K562 (cell line): Measurements from ENCODE around the gene UBE2J2. TPM values are rescaled to one million over a fixed set of nuclear protein-coding genes. Genes with fewer than 3 reads are reported as not detected.

Experiments used
- CBX5 ChIP-seq: IDR thresholded peaks from 2 replicates; pipeline ENCODE4 v1.6.1; 2014; ENCODE audit warnings: low read depth, borderline replicate concordance
- GTF2A2 ChIP-seq: IDR thresholded peaks from 2 replicates; pipeline ENCODE4 v1.6.1; 2016; ENCODE audit warnings: mild to moderate bottlenecking, missing genetic modification characterization, missing compliant biosample characterization
- HNRNPL ChIP-seq: fragments of 200-400 bp; formaldehyde crosslinking; IDR thresholded peaks from 2 replicates; pipeline ENCODE4 v1.6.1; 2017; ENCODE audit warnings: low read depth, mild to moderate bottlenecking, low read length
- KLF10 ChIP-seq: fragments of 250-450 bp; sonication (Bioruptor Pico); IDR thresholded peaks from 2 replicates; pipeline ENCODE4 v1.6.1; 2021; ENCODE audit warnings: matching md5 sums
- SMARCA4 ChIP-seq: fragments of 450-650 bp; IDR thresholded peaks from 2 replicates; pipeline ENCODE4 v1.6.1; 2016
- SP1 ChIP-seq: sonication (generic); formaldehyde crosslinking; IDR thresholded peaks from 2 replicates; pipeline ENCODE4 v1.8.1; 2022; ENCODE audit warnings: mild to moderate bottlenecking, missing genetic modification reagents
- TSC22D4 ChIP-seq: fragments of 450-650 bp; IDR thresholded peaks from 2 replicates; pipeline ENCODE4 v1.6.1; 2016; ENCODE audit warnings: missing genetic modification characterization, missing biosample characterization, control low read depth
- polyA plus RNA-seq, 8 experiments: library from polyadenylated mRNA; depleted of rRNA in 4 of 8; stranded (reverse) in 5 of 8; unstranded in 3 of 8; fragments of >200 nt; fragmentation: Nextera tagmentation in 2 of 8; fragmentation: Illumina TruSeq in 1 of 8; extraction: Ambion mirVana in 2 of 8; extraction: Trizol in 1 of 8; gene quantifications; 2 replicates each; pipeline versions ENCODE4 v1.2.1 to v1.2.3, GENCODE V29; 2011 to 2014; ENCODE audit warnings: inconsistent platforms in 1 of 8, missing spikeins in 1 of 8
- total RNA-seq, 7 experiments: library from RNA; depleted of rRNA in 6 of 7; stranded (reverse); fragments of >200 nt in 6 of 7; fragmentation: Illumina TruSeq in 2 of 7; extraction: Trizol in 2 of 7; gene quantifications; 2 replicates each; pipeline versions ENCODE4 v1.2.1 to v1.2.3, GENCODE V29; 2011 to 2021; ENCODE audit warnings: low replicate concordance in 1 of 7
- TF ChIP-seq, protein P1 (sequence below), 3 experiments: fragments of 200-800 bp in 1 of 3; fragments of 250-450 bp in 1 of 3; fragments of 450-650 bp in 1 of 3; sonication (Bioruptor Pico) in 1 of 3; sonication (Bioruptor generic) in 1 of 3; formaldehyde crosslinking in 1 of 3; IDR thresholded peaks; 2 replicates each; pipeline versions ENCODE4 v1.6.1 to v1.8.0; 2016 to 2022; ENCODE audit warnings: mild to moderate bottlenecking in 2 of 3, missing genetic modification characterization in 2 of 3, missing compliant biosample characterization in 1 of 3, moderate library complexity in 1 of 3
- TF ChIP-seq, protein P2 (sequence below): fragments of 250-450 bp; sonication (Bioruptor Pico); IDR thresholded peaks from 2 replicates; pipeline ENCODE4 v1.5.0; 2020; ENCODE audit warnings: mild to moderate bottlenecking
- TF ChIP-seq, protein P3 (sequence below): fragments of 450-650 bp; formaldehyde crosslinking; IDR thresholded peaks from 2 replicates; pipeline ENCODE4 v1.4.0; 2020; ENCODE audit warnings: mild to moderate bottlenecking
- TF ChIP-seq, protein P4 (sequence below): sonication (generic); formaldehyde crosslinking; IDR thresholded peaks from 2 replicates; pipeline ENCODE4 v1.8.0; 2022; ENCODE audit warnings: missing genetic modification reagents, mild to moderate bottlenecking, borderline replicate concordance

UBE2J2 gene
- total and polyA plus RNA-seq, 9 of the 15 experiments (the other 6 are each of a cell fraction or from before 2014, with no cell fraction given) = 0.93 to 112 (median 75.5) TPM

DNA sequence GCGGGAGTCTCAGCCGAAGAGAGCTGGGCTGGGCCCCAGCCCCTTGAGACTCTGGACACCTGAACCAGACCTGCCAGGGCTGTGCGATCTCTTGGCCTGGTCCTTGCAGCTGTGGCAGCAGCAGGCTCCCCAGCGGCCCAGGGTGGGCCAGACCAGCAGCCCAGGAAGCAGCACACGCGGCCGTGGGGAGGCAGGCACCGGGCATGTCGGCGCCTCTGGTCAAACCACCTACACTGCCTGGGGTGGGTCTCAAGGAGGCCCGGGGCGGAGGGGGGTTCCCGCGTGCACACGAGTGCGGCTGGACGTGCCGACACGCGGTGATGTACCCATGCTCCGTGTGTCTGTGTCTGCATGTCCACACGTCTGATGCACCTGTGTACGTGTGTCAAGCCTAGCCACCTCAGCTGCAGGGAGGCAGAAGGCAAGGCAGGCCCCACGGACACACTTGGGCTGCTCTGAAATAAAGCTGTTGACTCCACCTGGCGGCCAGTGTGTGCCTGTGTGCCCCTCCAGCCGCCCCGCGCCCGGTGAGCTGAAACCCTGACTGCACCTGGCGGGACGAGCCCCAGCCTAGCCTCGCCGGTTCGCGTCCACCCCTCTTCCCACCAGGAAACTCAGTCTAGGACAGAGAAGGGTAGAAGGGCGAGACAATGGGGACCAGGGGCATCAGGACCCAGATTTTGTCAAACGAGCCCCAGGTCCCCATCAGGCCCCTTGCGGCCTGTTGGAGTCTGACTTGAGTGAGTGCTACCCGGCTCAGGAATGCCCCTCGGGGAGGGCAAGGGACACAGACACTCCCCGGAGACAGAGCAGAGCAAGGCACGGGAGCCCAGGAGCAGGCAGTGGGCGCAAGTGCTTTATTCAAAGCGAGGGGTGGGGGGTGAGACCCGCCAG is 18.1 kb upstream of the UBE2J2 start (continued):
- TF ChIP-seq, protein P1, sequence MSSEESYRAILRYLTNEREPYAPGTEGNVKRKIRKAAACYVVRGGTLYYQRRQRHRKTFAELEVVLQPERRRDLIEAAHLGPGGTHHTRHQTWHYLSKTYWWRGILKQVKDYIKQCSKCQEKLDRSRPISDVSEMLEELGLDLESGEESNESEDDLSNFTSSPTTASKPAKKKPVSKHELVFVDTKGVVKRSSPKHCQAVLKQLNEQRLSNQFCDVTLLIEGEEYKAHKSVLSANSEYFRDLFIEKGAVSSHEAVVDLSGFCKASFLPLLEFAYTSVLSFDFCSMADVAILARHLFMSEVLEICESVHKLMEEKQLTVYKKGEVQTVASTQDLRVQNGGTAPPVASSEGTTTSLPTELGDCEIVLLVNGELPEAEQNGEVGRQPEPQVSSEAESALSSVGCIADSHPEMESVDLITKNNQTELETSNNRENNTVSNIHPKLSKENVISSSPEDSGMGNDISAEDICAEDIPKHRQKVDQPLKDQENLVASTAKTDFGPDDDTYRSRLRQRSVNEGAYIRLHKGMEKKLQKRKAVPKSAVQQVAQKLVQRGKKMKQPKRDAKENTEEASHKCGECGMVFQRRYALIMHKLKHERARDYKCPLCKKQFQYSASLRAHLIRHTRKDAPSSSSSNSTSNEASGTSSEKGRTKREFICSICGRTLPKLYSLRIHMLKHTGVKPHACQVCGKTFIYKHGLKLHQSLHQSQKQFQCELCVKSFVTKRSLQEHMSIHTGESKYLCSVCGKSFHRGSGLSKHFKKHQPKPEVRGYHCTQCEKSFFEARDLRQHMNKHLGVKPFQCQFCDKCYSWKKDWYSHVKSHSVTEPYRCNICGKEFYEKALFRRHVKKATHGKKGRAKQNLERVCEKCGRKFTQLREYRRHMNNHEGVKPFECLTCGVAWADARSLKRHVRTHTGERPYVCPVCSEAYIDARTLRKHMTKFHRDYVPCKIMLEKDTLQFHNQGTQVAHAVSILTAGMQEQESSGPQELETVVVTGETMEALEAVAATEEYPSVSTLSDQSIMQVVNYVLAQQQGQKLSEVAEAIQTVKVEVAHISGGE (CRISPR knock-in tag; IDR thresholded peaks at IDR 0.05) = no peak; a peak in 1 of 6 replicates
- TF ChIP-seq, protein P2, sequence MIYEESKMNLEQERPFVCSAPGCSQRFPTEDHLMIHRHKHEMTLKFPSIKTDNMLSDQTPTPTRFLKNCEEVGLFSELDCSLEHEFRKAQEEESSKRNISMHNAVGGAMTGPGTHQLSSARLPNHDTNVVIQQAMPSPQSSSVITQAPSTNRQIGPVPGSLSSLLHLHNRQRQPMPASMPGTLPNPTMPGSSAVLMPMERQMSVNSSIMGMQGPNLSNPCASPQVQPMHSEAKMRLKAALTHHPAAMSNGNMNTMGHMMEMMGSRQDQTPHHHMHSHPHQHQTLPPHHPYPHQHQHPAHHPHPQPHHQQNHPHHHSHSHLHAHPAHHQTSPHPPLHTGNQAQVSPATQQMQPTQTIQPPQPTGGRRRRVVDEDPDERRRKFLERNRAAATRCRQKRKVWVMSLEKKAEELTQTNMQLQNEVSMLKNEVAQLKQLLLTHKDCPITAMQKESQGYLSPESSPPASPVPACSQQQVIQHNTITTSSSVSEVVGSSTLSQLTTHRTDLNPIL (CRISPR knock-in tag) = no peak
- TF ChIP-seq, protein P3, sequence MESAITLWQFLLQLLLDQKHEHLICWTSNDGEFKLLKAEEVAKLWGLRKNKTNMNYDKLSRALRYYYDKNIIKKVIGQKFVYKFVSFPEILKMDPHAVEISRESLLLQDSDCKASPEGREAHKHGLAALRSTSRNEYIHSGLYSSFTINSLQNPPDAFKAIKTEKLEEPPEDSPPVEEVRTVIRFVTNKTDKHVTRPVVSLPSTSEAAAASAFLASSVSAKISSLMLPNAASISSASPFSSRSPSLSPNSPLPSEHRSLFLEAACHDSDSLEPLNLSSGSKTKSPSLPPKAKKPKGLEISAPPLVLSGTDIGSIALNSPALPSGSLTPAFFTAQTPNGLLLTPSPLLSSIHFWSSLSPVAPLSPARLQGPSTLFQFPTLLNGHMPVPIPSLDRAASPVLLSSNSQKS (CRISPR knock-in tag) = no peak
- no peak for TF ChIP-seq HNRNPL
- no peak for TF ChIP-seq GTF2A2
- no peak for TF ChIP-seq SMARCA4
- TF ChIP-seq CBX5 = no peak
- TF ChIP-seq, protein P4, sequence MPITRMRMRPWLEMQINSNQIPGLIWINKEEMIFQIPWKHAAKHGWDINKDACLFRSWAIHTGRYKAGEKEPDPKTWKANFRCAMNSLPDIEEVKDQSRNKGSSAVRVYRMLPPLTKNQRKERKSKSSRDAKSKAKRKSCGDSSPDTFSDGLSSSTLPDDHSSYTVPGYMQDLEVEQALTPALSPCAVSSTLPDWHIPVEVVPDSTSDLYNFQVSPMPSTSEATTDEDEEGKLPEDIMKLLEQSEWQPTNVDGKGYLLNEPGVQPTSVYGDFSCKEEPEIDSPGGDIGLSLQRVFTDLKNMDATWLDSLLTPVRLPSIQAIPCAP (CRISPR knock-in tag) = no peak
- TF ChIP-seq KLF10 = no peak
- TF ChIP-seq TSC22D4 = no peak
- peak; percentile 69 for TF ChIP-seq SP1 (CRISPR knock-in tag)
